Measurements from ENCODE around the gene ARPP19. TPM values are rescaled to one million over a fixed set of nuclear protein-coding genes. Genes with fewer than 3 reads are reported as not detected.

The ARPP19 gene
- total RNA-seq (100 to 1,000 TPM in 2 of 5 donors, 10 to 100 TPM in 3; 84.1 to 106 (median 95.9) TPM), total RNA-seq (155 to 372 (median 199) reads per million in 29 experiments)
- total RNA-seq (2013), result 101 TPM

GRCh38 chr15:52568601-52569585 is at the start of gene ARPP19:
Gene ARPP19, minus strand, starts transcription at chr15:52569030. Its CDS starts 138 bp downstream, at chr15:52568892.
- 6% methylated on average over 82 of the region's 82 CpGs for WGBS (ENCODE audit: insufficient coverage)
- no peaks in the 10 kb centered on the region for H3K36me3 Mint-ChIP-seq

GRCh38 chr15:52617026-52617425 is 48.2 kb upstream of the ARPP19 start:
- no peaks in the 10 kb centered on the region for H3K27me3 ChIP-seq (replicated peaks in 1 of 2; ENCODE audit: control insufficient read depth in 2 of 2, extremely low read depth in 1 of 2, insufficient read depth in 2 of 2, low read length in 1 of 2)
- Mint-ChIP-seq H3K27ac (no peak overlapping the region), H3K27me3 (no peaks in the 10 kb centered on the region), H3K4me3 (no peak overlapping the region), H3K4me1 (peaks cover 5 to 15% (median 6%) of the 10 kb centered on the region in 3 donors), H3K36me3 (peaks cover 36% of the 10 kb centered on the region), H3K9me3 (no peaks in the 10 kb centered on the region)
- H3K36me3 ChIP-seq (ENCODE audit: control insufficient read depth in 2 of 2, extremely low read depth in 1 of 2, insufficient read depth in 1 of 2, low read length in 1 of 2), result peaks cover 12 to 32% of the 10 kb centered on the region in 2 donors
- no peak overlapping the region for H3K4me3 ChIP-seq (ENCODE audit: control insufficient read depth in 1 of 2, extremely low read depth in 1 of 2, low read length in 1 of 2)
- H3K9me3 ChIP-seq, result no peaks in the 10 kb centered on the region
- no peak overlapping the region for H3K27ac ChIP-seq (ENCODE audit: low read length)
- ATAC-seq (replicated peaks in 1 of 4), result no peak
- WGBS (ENCODE audit: insufficient coverage), result no CpG with 5 or more reads among the region's 1 CpG
- ChIA-PET POLR2A (no interaction called here), CTCF (interaction anchor here in 1 of 2 donors (0.5 to 0.8 kb wide), 2 partner anchors 408 to 727 kb away, joined by 3 read pairs; no protein-coding TSS in a partner anchor)
- no peak for DNase-seq
- no peaks in the 10 kb centered on the region for H3K4me1 ChIP-seq (ENCODE audit: control insufficient read depth in 1 of 2, extremely low read depth in 1 of 2, insufficient read depth in 2 of 2, low read length in 2 of 2)

More at GRCh38 chr15:52568601-52569585, at the start of gene ARPP19:
- Mint-ChIP-seq H3K27ac (peak within 1 kb of the TSS; percentile 98 to 99), H3K9me3 (no peaks in the 10 kb centered on the region), H3K4me1 (peaks cover 39 to 42% (median 40%) of the 10 kb centered on the region in 3 donors), H3K4me3 (peak within 1 kb of the TSS; percentile 91 to 95 (median 93)), H3K27me3 (no peaks in the 10 kb centered on the region)
- Histone ChIP-seq H3K9me3 (no peaks in the 10 kb centered on the region), H3K36me3 (ENCODE audit: control insufficient read depth in 2 of 2, extremely low read depth in 1 of 2, insufficient read depth in 1 of 2, low read length in 1 of 2) (no peaks in the 10 kb centered on the region), H3K4me1 (ENCODE audit: control insufficient read depth in 1 of 2, extremely low read depth in 1 of 2, insufficient read depth in 2 of 2, low read length in 2 of 2) (peaks cover 14 to 33% of the 10 kb centered on the region in 2 experiments), H3K4me3 (ENCODE audit: control insufficient read depth in 1 of 2, extremely low read depth in 1 of 2, low read length in 1 of 2) (peak within 1 kb of the TSS; percentile 58 to 73), H3K27me3 (replicated peaks in 1 of 2; ENCODE audit: control insufficient read depth in 2 of 2, extremely low read depth in 1 of 2, insufficient read depth in 2 of 2, low read length in 1 of 2) (no peaks in the 10 kb centered on the region), H3K27ac (ENCODE audit: low read length) (peak within 1 kb of the TSS; percentile 91)
- ChIA-PET CTCF (no interaction called here), POLR2A (interaction anchor here in 1 of 2 donors (0.6 kb wide), 1 partner anchor 18 kb away, joined by 3 read pairs; no protein-coding TSS in a partner anchor)
- DNase-seq (peak; percentile 50 to 86 (median 68)), ATAC-seq (replicated peaks in 1 of 4) (peak; percentile 76 to 83 (median 80))

- no peak for ATAC-seq (replicated peaks in 1 of 4)
- Histone ChIP-seq H3K9me3 (no peaks in the 10 kb centered on the region), H3K4me3 (ENCODE audit: control insufficient read depth in 1 of 2, extremely low read depth in 1 of 2, low read length in 1 of 2) (no peak overlapping the region), H3K36me3 (ENCODE audit: control insufficient read depth in 2 of 2, extremely low read depth in 1 of 2, insufficient read depth in 1 of 2, low read length in 1 of 2) (peaks cover 8 to 41% of the 10 kb centered on the region in 2 donors), H3K4me1 (ENCODE audit: control insufficient read depth in 1 of 2, extremely low read depth in 1 of 2, insufficient read depth in 2 of 2, low read length in 2 of 2) (no peaks in the 10 kb centered on the region), H3K27ac (ENCODE audit: low read length) (no peak overlapping the region), H3K27me3 (replicated peaks in 1 of 2; ENCODE audit: control insufficient read depth in 2 of 2, extremely low read depth in 1 of 2, insufficient read depth in 2 of 2, low read length in 1 of 2) (no peaks in the 10 kb centered on the region)
- POLR2A ChIA-PET, result no interaction called here
- Mint-ChIP-seq H3K36me3 (peaks cover 33% of the 10 kb centered on the region), H3K27ac (no peak overlapping the region), H3K4me1 (peaks cover 4 to 14% (median 4%) of the 10 kb centered on the region in 3 donors), H3K9me3 (no peaks in the 10 kb centered on the region), H3K4me3 (no peak overlapping the region), H3K27me3 (no peaks in the 10 kb centered on the region)
- WGBS (ENCODE audit: insufficient coverage), result no CpG with 5 or more reads among the region's 2 CpGs
- CTCF ChIA-PET, result no interaction called here
- DNase-seq, result no peak
These were observed 46.5 kb upstream of the ARPP19 start for GRCh38 chr15:52615302-52615701.

DNA sequence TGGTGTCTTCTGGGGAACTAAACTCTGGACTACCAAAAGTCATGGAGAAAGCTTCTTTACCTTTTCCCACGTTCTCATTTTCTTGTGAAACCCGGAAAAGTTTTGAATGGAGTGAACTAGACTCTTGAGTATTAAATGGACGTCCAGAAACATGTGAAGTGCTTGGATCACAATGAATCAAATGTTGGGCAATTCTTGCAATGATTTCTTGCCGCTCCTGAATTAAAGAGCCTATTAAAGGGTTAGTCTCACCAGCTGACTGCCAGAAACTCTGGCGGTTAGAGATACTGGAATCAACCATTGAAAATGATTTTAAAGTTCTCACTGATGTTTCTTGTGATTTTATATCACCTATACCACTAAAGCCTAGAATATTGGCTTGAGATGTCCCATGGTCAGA is 40.8 kb upstream of the ARPP19 start:
- DNase-seq (no peak), ATAC-seq (replicated peaks in 1 of 4) (no peak)
- Histone ChIP-seq H3K27ac (ENCODE audit: low read length) (no peak overlapping the region), H3K27me3 (replicated peaks in 1 of 2; ENCODE audit: control insufficient read depth in 2 of 2, extremely low read depth in 1 of 2, insufficient read depth in 2 of 2, low read length in 1 of 2) (no peaks in the 10 kb centered on the region), H3K36me3 (ENCODE audit: control insufficient read depth in 2 of 2, extremely low read depth in 1 of 2, insufficient read depth in 1 of 2, low read length in 1 of 2) (peaks cover 0 to 55% of the 10 kb centered on the region in 2 donors), H3K4me1 (ENCODE audit: control insufficient read depth in 1 of 2, extremely low read depth in 1 of 2, insufficient read depth in 2 of 2, low read length in 2 of 2) (no peaks in the 10 kb centered on the region), H3K4me3 (ENCODE audit: control insufficient read depth in 1 of 2, extremely low read depth in 1 of 2, low read length in 1 of 2) (no peak overlapping the region), H3K9me3 (no peaks in the 10 kb centered on the region)
- no peaks in the 10 kb centered on the region for H3K27me3 Mint-ChIP-seq
- no peaks in the 10 kb centered on the region for H3K4me1 Mint-ChIP-seq
- H3K27ac Mint-ChIP-seq, result no peak overlapping the region
- POLR2A ChIA-PET, result no interaction called here
- H3K36me3 Mint-ChIP-seq, result peaks cover 25% of the 10 kb centered on the region
- no peaks in the 10 kb centered on the region for H3K9me3 Mint-ChIP-seq
- CTCF ChIA-PET, result no interaction called here
- no peak overlapping the region for H3K4me3 Mint-ChIP-seq
- WGBS (ENCODE audit: insufficient coverage), result 100% methylated on average over 1 of the region's 5 CpGs

GRCh38 chr15:52584414-52584813 is 15.6 kb upstream of the ARPP19 start:
- peaks cover 45% of the 10 kb centered on the region for H3K36me3 Mint-ChIP-seq
- Histone ChIP-seq H3K27ac (ENCODE audit: low read length) (no peak overlapping the region), H3K9me3 (no peaks in the 10 kb centered on the region), H3K4me3 (ENCODE audit: control insufficient read depth in 1 of 2, extremely low read depth in 1 of 2, low read length in 1 of 2) (no peak overlapping the region), H3K36me3 (ENCODE audit: control insufficient read depth in 2 of 2, extremely low read depth in 1 of 2, insufficient read depth in 1 of 2, low read length in 1 of 2) (peaks cover 7 to 47% of the 10 kb centered on the region in 2 donors), H3K27me3 (replicated peaks in 1 of 2; ENCODE audit: control insufficient read depth in 2 of 2, extremely low read depth in 1 of 2, insufficient read depth in 2 of 2, low read length in 1 of 2) (no peaks in the 10 kb centered on the region), H3K4me1 (ENCODE audit: control insufficient read depth in 1 of 2, extremely low read depth in 1 of 2, insufficient read depth in 2 of 2, low read length in 2 of 2) (no peaks in the 10 kb centered on the region)
- no peak overlapping the region for H3K4me3 Mint-ChIP-seq
- no peaks in the 10 kb centered on the region for H3K4me1 Mint-ChIP-seq
- no peak for DNase-seq
- no peaks in the 10 kb centered on the region for H3K27me3 Mint-ChIP-seq
- WGBS (ENCODE audit: insufficient coverage), result no CpG with 5 or more reads among the region's 7 CpGs
- no peaks in the 10 kb centered on the region for H3K9me3 Mint-ChIP-seq
- H3K27ac Mint-ChIP-seq, result no peak overlapping the region
- ChIA-PET POLR2A (no interaction called here), CTCF (no interaction called here)
- ATAC-seq (replicated peaks in 1 of 4), result no peak

DNA sequence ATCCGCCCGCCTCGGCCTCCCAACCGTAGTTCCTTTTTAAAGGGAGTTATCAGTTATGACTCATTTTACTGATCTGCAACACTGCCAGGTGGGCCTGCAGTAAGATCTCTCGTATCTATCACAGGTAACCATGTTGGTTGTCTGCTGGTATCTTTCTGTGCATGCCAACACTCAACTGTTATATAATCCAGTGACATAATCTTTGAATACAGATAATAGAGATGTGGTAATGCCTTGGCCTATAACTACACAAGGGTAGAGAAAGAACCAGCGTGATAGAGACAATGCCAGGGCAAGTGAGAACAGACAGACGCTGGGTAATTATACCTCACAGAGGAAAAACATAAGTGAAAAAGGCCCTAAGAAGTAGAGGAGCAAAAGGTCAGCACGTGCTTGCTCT is 11.0 kb upstream of the ARPP19 start:
- no peak overlapping the region for H3K27ac Mint-ChIP-seq
- Histone ChIP-seq H3K36me3 (ENCODE audit: control insufficient read depth in 2 of 2, extremely low read depth in 1 of 2, insufficient read depth in 1 of 2, low read length in 1 of 2) (peaks cover 7 to 26% of the 10 kb centered on the region in 2 donors), H3K27ac (ENCODE audit: low read length) (no peak overlapping the region), H3K4me3 (ENCODE audit: control insufficient read depth in 1 of 2, extremely low read depth in 1 of 2, low read length in 1 of 2) (no peak overlapping the region), H3K9me3 (no peaks in the 10 kb centered on the region), H3K27me3 (replicated peaks in 1 of 2; ENCODE audit: control insufficient read depth in 2 of 2, extremely low read depth in 1 of 2, insufficient read depth in 2 of 2, low read length in 1 of 2) (no peaks in the 10 kb centered on the region), H3K4me1 (ENCODE audit: control insufficient read depth in 1 of 2, extremely low read depth in 1 of 2, insufficient read depth in 2 of 2, low read length in 2 of 2) (no peaks in the 10 kb centered on the region)
- H3K4me3 Mint-ChIP-seq, result no peak overlapping the region
- H3K27me3 Mint-ChIP-seq, result no peaks in the 10 kb centered on the region
- H3K9me3 Mint-ChIP-seq, result no peaks in the 10 kb centered on the region
- H3K4me1 Mint-ChIP-seq, result no peaks in the 10 kb centered on the region
- peaks cover 32% of the 10 kb centered on the region for H3K36me3 Mint-ChIP-seq
- WGBS (ENCODE audit: insufficient coverage), result 85% methylated on average over 4 of the region's 8 CpGs
- no peak for ATAC-seq (replicated peaks in 1 of 4)
- ChIA-PET CTCF (no interaction called here), POLR2A (no interaction called here)
- DNase-seq, result no peak

Measured in T-cell (primary cell).